Measurements from ENCODE around the gene LGR6.
A peak's percentile ranks its signal among the peaks of the same experiment; 100 is the strongest.
"Not testable (repeated sequence)": the region's sequence is repeated elsewhere in the genome, so short reads cannot be mapped to it uniquely, and the experiment has no call there.

The LGR6 gene

GRCh38 chr1:202306535-202307345 is 113.1 kb downstream of the LGR6 start:
- DNase-seq = no peak

GRCh38 chr1:202310071-202310725 is 116.6 kb downstream of the LGR6 start:
- no peak for DNase-seq

DNA sequence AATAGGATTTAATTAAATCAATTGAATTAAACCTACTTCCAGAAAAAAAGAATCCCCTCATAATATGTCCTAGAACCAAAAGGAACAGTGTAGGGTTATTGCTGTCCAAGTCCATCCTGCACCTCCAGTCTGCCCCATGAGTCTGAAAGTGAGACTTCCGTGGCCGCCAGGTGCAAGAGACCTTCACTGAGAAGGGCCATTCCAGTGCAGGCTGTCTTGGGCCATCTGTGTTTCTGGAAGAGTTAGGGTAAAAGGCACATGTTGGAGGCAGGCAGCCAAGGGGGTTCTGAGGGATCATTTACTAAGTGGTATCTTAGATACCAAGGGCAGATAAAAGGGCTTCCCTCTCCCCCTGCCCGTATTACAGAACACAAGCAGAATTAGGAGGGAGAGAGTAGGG is 117.1 kb downstream of the LGR6 start:
- no peak for DNase-seq

- DNase-seq = peak; percentile 50
Measured at GRCh38 chr1:202311875-202312635, 118.5 kb downstream of the LGR6 start.

DNA sequence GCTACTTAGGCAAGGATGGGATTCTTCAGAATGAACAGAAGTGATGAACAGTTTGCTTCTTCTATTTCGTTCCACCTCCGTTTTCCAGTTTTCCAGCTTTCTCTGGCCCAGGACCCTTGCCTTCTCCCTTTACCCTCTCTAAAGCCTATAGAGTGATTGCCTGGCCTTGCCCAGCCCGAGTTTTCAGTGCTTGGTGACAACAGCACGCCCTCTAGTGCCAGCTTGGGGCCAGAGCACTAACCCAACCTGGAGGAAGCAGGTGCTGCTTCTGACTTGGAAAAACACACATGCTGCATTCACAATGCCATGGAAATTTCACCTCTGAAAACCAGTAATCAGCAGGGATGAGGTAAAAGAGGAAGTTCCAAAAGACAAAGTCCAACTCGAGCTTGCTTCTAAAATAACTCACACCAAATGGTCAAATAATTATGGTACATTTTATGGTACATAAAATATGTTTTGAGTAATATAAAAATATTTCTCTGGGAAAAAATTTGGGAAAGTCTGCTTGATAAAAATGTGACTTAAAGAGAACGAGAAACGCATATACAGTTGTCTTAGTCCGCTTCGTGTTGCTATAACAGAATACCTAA is 122.1 kb downstream of the LGR6 start:
- DNase-seq = peak; percentile 87

DNA sequence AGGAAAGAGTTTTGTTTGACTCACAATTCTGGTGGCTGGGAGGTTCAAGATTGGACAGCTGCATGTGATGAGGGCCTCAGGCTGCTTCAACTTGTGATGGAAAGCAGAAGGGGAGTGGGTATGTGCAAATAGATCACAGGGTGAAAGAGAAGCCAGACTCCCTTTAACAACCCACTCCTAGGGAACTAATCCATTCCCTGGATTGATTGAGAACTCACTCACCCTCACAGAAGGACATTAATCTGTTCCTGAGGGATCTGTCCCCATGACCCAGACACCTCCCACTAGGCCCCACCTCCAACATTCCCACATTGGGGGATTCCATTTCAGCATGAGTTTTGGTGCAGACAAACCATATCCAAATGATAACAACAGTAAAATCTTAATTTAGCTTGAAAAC is 122.6 kb downstream of the LGR6 start:
- no peak for DNase-seq

DNA sequence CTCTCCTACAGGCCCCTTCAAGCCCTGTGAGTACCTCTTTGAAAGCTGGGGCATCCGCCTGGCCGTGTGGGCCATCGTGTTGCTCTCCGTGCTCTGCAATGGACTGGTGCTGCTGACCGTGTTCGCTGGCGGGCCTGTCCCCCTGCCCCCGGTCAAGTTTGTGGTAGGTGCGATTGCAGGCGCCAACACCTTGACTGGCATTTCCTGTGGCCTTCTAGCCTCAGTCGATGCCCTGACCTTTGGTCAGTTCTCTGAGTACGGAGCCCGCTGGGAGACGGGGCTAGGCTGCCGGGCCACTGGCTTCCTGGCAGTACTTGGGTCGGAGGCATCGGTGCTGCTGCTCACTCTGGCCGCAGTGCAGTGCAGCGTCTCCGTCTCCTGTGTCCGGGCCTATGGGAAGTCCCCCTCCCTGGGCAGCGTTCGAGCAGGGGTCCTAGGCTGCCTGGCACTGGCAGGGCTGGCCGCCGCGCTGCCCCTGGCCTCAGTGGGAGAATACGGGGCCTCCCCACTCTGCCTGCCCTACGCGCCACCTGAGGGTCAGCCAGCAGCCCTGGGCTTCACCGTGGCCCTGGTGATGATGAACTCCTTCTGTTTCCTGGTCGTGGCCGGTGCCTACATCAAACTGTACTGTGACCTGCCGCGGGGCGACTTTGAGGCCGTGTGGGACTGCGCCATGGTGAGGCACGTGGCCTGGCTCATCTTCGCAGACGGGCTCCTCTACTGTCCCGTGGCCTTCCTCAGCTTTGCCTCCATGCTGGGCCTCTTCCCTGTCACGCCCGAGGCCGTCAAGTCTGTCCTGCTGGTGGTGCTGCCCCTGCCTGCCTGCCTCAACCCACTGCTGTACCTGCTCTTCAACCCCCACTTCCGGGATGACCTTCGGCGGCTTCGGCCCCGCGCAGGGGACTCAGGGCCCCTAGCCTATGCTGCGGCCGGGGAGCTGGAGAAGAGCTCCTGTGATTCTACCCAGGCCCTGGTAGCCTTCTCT is 124.6 kb downstream of the LGR6 start:
- no peak for DNase-seq

- DNase-seq = no peak
Measured at GRCh38 chr1:202319381-202320080, 125.9 kb downstream of the LGR6 start.

GRCh38 chr1:202320081-202320405 is 126.4 kb downstream of the LGR6 start:
- no peak for DNase-seq

- DNase-seq = peak; percentile 80
Measured at GRCh38 chr1:202323731-202324130, 130.1 kb downstream of the LGR6 start.

DNA sequence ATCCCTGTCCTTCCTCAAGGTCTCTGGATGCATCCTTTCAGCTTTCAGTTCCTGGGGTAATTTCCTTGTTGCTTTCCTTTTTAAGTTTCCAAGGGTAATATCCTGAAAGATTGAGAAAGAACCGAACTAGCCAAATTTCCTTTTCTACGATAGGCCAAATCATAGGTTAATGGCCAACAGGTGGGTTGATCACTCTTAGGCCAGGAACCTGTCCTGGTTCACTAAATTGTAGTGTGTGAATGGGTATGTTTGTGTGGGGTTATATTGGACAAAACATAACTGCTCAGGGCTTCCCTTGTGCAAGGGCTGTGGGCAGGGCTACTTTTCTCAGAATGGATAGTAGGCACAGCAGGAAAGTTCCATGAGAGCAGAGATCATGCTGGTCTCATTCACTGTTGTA is 131.0 kb downstream of the LGR6 start:
- DNase-seq = no peak

DNA sequence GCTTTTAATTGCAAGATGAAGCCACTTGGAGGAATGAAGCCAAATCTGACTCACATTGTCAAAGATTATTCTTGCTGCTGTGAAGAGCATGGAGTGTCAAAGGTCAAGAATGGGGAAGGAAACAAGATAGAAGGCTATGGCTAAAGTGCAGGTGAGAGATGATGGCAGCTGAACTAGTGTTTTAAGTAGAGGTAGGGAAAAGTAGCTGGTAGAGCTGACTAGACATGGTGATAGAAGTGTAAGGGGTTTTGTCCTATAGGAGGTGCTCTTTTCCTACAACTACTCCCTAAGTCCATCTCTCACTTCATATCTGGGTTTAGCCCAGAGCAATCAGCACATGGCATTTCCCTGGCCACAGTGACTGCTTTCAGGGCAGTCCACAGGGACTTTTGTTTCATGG is 136.3 kb downstream of the LGR6 start:
- DNase-seq = no peak

DNA sequence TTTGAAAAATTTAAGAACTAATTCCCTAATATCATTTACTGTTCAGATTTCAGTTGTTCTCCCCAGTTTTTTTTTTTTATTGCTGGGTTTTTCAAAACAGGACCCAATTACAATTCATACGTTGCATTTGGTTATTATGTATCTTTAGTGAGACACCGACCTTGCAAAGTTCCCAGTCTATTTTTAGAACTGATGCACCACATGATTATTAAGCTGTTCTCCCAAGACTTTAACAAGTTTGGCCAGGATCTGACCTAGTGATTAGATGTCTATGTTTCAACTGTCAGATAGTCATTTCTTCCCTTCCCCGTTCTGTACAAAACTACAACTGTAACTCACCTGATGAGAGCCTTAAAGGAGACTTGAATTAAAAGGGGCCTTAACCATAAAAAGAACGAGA is 140.3 kb downstream of the LGR6 start:
- DNase-seq = no peak

DNA sequence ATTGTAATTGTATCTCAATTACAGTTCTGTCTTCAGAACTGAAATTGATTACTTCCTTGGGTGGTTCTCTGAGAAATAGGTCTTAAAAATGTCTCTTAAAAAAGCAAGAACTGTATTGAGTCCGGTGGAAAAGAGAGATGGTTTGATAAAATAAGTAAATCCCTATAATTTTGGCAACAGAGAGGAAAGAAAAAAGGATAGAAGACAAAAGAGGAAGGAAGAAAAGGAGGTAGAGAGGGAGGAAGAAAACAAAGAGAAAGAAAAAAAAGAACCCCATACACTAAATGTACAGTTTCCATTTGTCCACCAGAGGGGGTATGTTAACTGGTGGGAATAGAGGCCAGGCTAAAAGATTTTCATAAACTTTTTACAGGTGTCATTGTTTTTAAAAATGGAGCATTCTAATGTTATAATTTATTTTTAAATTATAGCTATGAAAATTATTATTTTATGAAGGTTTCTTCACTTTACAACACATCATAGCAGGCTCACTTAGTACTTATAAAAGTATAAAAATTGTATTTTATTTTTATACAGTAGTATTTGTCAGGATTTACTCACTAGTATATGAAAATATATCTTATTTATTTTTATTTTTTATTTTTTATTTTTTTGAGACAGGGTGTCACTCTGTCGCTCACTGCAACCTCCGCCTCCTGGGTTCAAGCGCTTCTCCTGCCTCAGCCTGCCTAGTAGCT is 150.2 kb downstream of the LGR6 start:
- DNase-seq = peak; percentile 76

GRCh38 chr1:202348005-202348508 is 154.5 kb downstream of the LGR6 start:
- no peak for DNase-seq

GRCh38 chr1:202348509-202349205 is 155.1 kb downstream of the LGR6 start, which contains the start of gene PPP1R12B:
Gene PPP1R12B (plus strand): TSS chr1:202348699. CDS start chr1:202348852, 153 bp downstream.
- peak; percentile 100 for DNase-seq

GRCh38 chr1:202349206-202349928 is 155.8 kb downstream of the LGR6 start:
- DNase-seq = no peak

DNA sequence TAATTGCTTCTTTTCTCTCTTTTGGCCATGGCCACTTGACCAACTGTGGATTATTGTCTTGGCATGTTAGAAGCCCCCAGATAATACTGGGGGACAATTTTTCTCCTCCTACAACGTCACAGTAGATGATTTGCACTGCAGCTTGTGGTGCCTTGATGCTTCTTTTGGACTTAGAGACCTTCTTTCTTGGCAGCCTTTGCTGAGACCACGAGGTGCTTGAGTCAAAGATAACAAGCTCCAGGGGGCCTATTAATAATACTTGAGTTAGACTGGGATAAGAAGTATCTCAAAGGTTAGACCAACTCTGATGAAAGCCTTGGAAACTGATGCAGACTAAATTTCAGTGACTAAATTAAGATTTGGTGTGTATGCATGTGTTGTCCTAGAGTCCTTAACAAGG is 158.1 kb downstream of the LGR6 start:
- DNase-seq = no peak

- not testable (repeated sequence) for DNase-seq
Measured at GRCh38 chr1:202352583-202353197, 159.1 kb downstream of the LGR6 start.

Measured in NCI-H1436 (cell line).